HL-60/S4 (cell line): ENCODE results near the gene NR2F6.
"Not testable (repeated sequence)": the region's sequence is repeated elsewhere in the genome, so short reads cannot be mapped to it uniquely, and the experiment has no call there.

Experiments used
- in situ Hi-C: fragments of 300-500 bp; cut with MboI; formaldehyde crosslinking; loops from 2 replicates; pipeline ENCODE4 v1.14.3; 2022; ENCODE audit warnings: low sequenced_read_pairs

The NR2F6 gene

GRCh38 chr19:17245535-17245984 lies at the start of gene NR2F6:
Gene NR2F6, minus strand, starts transcription at chr19:17245919. Its CDS starts 699 bp downstream, at chr19:17245220.
- in situ Hi-C loops: no loop called here

- in situ Hi-C loops: no loop called here
These were observed 48.6 kb upstream of the NR2F6 start for GRCh38 chr19:17294051-17294891.

GRCh38 chr19:17293605-17294004 lies 47.9 kb upstream of the NR2F6 start:
- in situ Hi-C loops: no loop called here

GRCh38 chr19:17292301-17293074 lies 46.8 kb upstream of the NR2F6 start:
- in situ Hi-C loops: no loop called here

- in situ Hi-C loops: loop anchor here (5.0 kb wide), 1 partner anchor 98 kb away; no protein-coding TSS in a partner anchor
These were observed 43.8 kb upstream of the NR2F6 start for GRCh38 chr19:17289489-17289888.

GRCh38 chr19:17286752-17287151 lies 41.0 kb upstream of the NR2F6 start:
- in situ Hi-C loops: loop anchor here (5.0 kb wide), 1 partner anchor 101 kb away; no protein-coding TSS in a partner anchor

GRCh38 chr19:17286263-17286662 lies 40.5 kb upstream of the NR2F6 start:
- in situ Hi-C loops: loop anchor here (5.0 kb wide), 1 partner anchor 101 kb away; no protein-coding TSS in a partner anchor

GRCh38 chr19:17285415-17286135 lies 39.9 kb upstream of the NR2F6 start:
- in situ Hi-C loops: loop anchor here (5.0 kb wide), 1 partner anchor 102 kb away; no protein-coding TSS in a partner anchor

GRCh38 chr19:17283504-17283996 lies 37.8 kb upstream of the NR2F6 start:
- in situ Hi-C loops: loop anchor here (5.0 kb wide), 1 partner anchor 216 kb away; no protein-coding TSS in a partner anchor

GRCh38 chr19:17282488-17283125 lies 36.9 kb upstream of the NR2F6 start:
- in situ Hi-C loops: loop anchor here (5.0 kb wide), 1 partner anchor 215 kb away; no protein-coding TSS in a partner anchor

GRCh38 chr19:17281391-17282304 lies 35.9 kb upstream of the NR2F6 start, which contains the start of gene ANKLE1:
Gene ANKLE1, plus strand, starts transcription at chr19:17281901. Its CDS starts 20 bp downstream, at chr19:17281921.
- in situ Hi-C loops: loop anchor here (5.0 kb wide), 1 partner anchor 214 kb away; no protein-coding TSS in a partner anchor

GRCh38 chr19:17279436-17279835 lies 33.7 kb upstream of the NR2F6 start:
- in situ Hi-C loops: no loop called here

- in situ Hi-C loops: no loop called here
These were observed 29.9 kb upstream of the NR2F6 start for GRCh38 chr19:17275441-17276175.

- in situ Hi-C loops: not testable (repeated sequence)
These were observed 29.2 kb upstream of the NR2F6 start for GRCh38 chr19:17274892-17275291.

- in situ Hi-C loops: no loop called here
These were observed 23.0 kb upstream of the NR2F6 start for GRCh38 chr19:17268754-17269153.

- in situ Hi-C loops: no loop called here
These were observed 21.5 kb upstream of the NR2F6 start, which contains the start of gene BABAM1 for GRCh38 chr19:17266975-17267788. Gene BABAM1, plus strand, starts transcription at chr19:17267443. Its CDS starts 1,364 bp downstream, at chr19:17268807.

- in situ Hi-C loops: no loop called here
These were observed 20.9 kb upstream of the NR2F6 start for GRCh38 chr19:17266589-17266974.
